Gastroesophageal sphincter (tissue), 4 donors: Measurements from ENCODE around the gene CC2D1A. TPM values are rescaled to one million over a fixed set of nuclear protein-coding genes. Genes with fewer than 3 reads are reported as not detected.

Experiments
- ATAC-seq: fragments of 150-250 bp; one replicate; pipeline ENCODE4 v1.9.1; 2016; ENCODE audit warnings: mild to moderate bottlenecking, moderate library complexity
- H3K27ac ChIP-seq, 4 donors: fragments of 200-600 bp; sonication (generic) in 3 of 4; 1 replicate in 3 of 4; 2 replicates in 1 of 4; pipeline ENCODE4 v1.5.1; 2016 to 2019
- H3K27me3 ChIP-seq: fragments of 200-600 bp; sonication (generic); one replicate; pipeline ENCODE4 v1.5.1; 2019
- H3K36me3 ChIP-seq, 2 donors: fragments of 200-600 bp; sonication (generic); one replicate each; pipeline ENCODE4 v1.5.1; 2019; ENCODE audit warnings: control low read depth in 1 of 2
- H3K4me1 ChIP-seq, 3 donors: fragments of 200-600 bp; sonication (generic); 1 replicate in 2 of 3; 2 replicates in 1 of 3; pipeline ENCODE4 v1.5.1; 2016 to 2019; ENCODE audit warnings: control low read depth in 2 of 3
- H3K4me3 ChIP-seq, 2 donors: fragments of 200-600 bp; sonication (generic); one replicate each; pipeline ENCODE4 v1.5.1; 2019; ENCODE audit warnings: mild to moderate bottlenecking in 1 of 2, moderate library complexity in 1 of 2
- H3K9me3 ChIP-seq, 3 donors: fragments of 200-600 bp; sonication (generic); one replicate each; pipeline ENCODE4 v1.5.1; 2017 to 2019; ENCODE audit warnings: control low read depth in 2 of 3
- EP300 ChIP-seq: sonication (generic); formaldehyde crosslinking; IDR thresholded peaks from one replicate; pipeline ENCODE4 v1.6.1; 2017; ENCODE audit warnings: antibody characterized with exemption, mild to moderate bottlenecking
- POLR2A ChIP-seq, 2 donors: fragments of 450-650 bp; IDR thresholded peaks; one replicate each; pipeline ENCODE4 v1.6.1; 2017; ENCODE audit warnings: antibody characterized with exemption in 2 of 2, mild to moderate bottlenecking in 2 of 2, moderate library complexity in 1 of 2
- POLR2AphosphoS5 ChIP-seq: sonication (generic); formaldehyde crosslinking; IDR thresholded peaks from one replicate; pipeline ENCODE4 v1.6.1; 2017; ENCODE audit warnings: antibody characterized with exemption
- WGBS, 2 donors: methylation state at CpG; one replicate each; pipeline ENCODE4 v1.1.5; 2018; ENCODE audit warnings: low coverage in 1 of 2; 5-methylcytosine and 5-hydroxymethylcytosine counted together
- total RNA-seq, 4 donors: library from RNA; depleted of rRNA; stranded (reverse); fragments of >200 nt; gene quantifications; one replicate each; pipeline ENCODE4 v1.1.0, GENCODE V29; 2016
- TF ChIP-seq, protein P1 (sequence below), 4 experiments: fragments of 200-600 bp in 2 of 4; fragments of 450-650 bp in 2 of 4; sonication (generic) in 1 of 4; IDR thresholded peaks; one replicate each; pipeline ENCODE4 v1.5.1; 2017 to 2019; ENCODE audit warnings: antibody characterized with exemption in 4 of 4, mild to moderate bottlenecking in 2 of 4, moderate library complexity in 2 of 4

Gene CC2D1A
- total RNA-seq, 4 donors from 2014 or later: 15.6 to 36.8 (median 22.4) TPM

GRCh38 chr19:13876834-13877233 is 29.2 kb upstream of the CC2D1A start, which contains the start of gene NANOS3:
TSS of gene NANOS3 (plus strand) at chr19:13877134. CDS start at chr19:13877249, 115 bp downstream.
- TF ChIP-seq, protein P1, sequence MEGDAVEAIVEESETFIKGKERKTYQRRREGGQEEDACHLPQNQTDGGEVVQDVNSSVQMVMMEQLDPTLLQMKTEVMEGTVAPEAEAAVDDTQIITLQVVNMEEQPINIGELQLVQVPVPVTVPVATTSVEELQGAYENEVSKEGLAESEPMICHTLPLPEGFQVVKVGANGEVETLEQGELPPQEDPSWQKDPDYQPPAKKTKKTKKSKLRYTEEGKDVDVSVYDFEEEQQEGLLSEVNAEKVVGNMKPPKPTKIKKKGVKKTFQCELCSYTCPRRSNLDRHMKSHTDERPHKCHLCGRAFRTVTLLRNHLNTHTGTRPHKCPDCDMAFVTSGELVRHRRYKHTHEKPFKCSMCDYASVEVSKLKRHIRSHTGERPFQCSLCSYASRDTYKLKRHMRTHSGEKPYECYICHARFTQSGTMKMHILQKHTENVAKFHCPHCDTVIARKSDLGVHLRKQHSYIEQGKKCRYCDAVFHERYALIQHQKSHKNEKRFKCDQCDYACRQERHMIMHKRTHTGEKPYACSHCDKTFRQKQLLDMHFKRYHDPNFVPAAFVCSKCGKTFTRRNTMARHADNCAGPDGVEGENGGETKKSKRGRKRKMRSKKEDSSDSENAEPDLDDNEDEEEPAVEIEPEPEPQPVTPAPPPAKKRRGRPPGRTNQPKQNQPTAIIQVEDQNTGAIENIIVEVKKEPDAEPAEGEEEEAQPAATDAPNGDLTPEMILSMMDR (IDR thresholded peaks at IDR 0.05): no peak
- TF ChIP-seq POLR2AphosphoS5: no peak
- TF ChIP-seq EP300: no peak
- no peak for TF ChIP-seq POLR2A (IDR thresholded peaks at IDR 0.05)
- Histone ChIP-seq H3K4me1 (peaks cover 0 to 38% (median 16%) of the 10 kb centered on the region in 3 donors), H3K36me3 (no peaks in the 10 kb centered on the region), H3K27ac (no peak within 1 kb of the TSS), H3K9me3 (no peaks in the 10 kb centered on the region), H3K4me3 (no peak within 1 kb of the TSS), H3K27me3 (peaks cover 16% of the 10 kb centered on the region)
- ATAC-seq: no peak
- no CpG with 5 or more reads among the region's 5 CpGs for WGBS, 2 donors

- H3K4me1 ChIP-seq: peaks cover 0 to 41% (median 16%) of the 10 kb centered on the region in 3 donors
- no peaks in the 10 kb centered on the region for H3K36me3 ChIP-seq
- TF ChIP-seq POLR2AphosphoS5 (no peak), POLR2A (IDR thresholded peaks at IDR 0.05) (no peak)
- TF ChIP-seq, protein P1 (IDR thresholded peaks at IDR 0.05): no peak
- ATAC-seq: no peak
- H3K27me3 ChIP-seq: peaks cover 15% of the 10 kb centered on the region
- no CpG with 5 or more reads among the region's 27 CpGs for WGBS, 2 donors
- no peak overlapping the region for H3K4me3 ChIP-seq
- H3K9me3 ChIP-seq: no peaks in the 10 kb centered on the region
- no peak overlapping the region for H3K27ac ChIP-seq
These were observed 28.7 kb upstream of the CC2D1A start for GRCh38 chr19:13877303-13877702.

DNA sequence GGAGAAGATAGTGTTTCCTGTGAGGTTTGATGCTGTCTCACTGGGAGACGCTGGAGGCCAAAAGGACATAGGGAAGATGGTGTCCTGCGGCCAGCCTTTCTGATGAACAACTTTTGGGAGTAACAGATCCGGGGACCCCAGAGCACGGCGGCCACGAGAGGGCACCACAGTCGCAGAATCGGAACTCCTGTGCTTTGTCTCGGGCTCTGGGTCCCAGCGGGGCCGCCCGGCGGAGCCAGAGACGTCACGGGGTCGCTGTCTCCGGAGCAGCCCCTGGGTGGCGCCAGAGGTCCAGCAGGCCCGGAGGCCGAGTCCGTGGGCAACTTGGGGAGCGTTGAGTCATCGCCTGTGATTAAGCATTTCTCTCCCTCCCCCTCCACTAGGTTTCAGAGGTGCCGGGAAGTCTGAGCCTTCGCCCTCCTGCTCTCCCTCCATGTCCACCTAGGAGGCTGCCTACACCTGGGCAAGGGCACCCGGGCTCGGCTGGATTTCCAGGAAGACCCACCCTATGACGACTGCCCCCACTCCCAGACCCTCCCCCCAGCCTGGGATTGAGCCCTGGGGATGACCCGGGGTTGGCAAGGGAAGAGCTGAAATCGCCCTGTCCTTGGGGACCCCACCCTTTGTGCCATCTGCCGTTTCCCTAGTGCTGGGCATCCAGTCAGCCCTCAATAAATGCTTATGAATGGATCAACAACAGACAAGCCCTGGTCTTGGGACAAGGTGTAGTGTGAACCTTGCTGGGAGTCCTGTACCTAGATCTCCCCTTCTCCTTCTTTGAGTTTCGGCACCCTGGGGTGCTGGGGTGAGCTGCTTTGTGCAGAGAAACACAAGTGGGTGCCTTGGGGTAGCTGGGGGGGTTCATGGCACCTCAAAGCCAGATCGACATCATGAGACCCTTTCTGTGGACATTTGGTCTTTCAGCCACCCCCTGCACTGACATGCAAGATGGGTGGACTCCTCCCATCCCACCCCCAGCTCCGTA is 25.6 kb upstream of the CC2D1A start:
- TF ChIP-seq POLR2AphosphoS5: peak; percentile 78
- TF ChIP-seq, protein P1 (IDR thresholded peaks at IDR 0.05): peak in 3 of 4 experiments; percentile 99 to 100 (median 100)
- TF ChIP-seq POLR2A (IDR thresholded peaks at IDR 0.05): no peak
- WGBS, 2 donors: 0 to 2% methylated on average over 9 to 15 of the region's 34 CpGs
- Histone ChIP-seq H3K4me3 (peak overlapping the region in 1 of 2 donors; percentile 31), H3K9me3 (no peaks in the 10 kb centered on the region), H3K27me3 (no peaks in the 10 kb centered on the region), H3K36me3 (no peaks in the 10 kb centered on the region), H3K4me1 (peaks cover 0 to 29% (median 12%) of the 10 kb centered on the region in 3 donors), H3K27ac (peak overlapping the region; percentile 24 to 84 (median 79))
- peak; percentile 99 for ATAC-seq

DNA sequence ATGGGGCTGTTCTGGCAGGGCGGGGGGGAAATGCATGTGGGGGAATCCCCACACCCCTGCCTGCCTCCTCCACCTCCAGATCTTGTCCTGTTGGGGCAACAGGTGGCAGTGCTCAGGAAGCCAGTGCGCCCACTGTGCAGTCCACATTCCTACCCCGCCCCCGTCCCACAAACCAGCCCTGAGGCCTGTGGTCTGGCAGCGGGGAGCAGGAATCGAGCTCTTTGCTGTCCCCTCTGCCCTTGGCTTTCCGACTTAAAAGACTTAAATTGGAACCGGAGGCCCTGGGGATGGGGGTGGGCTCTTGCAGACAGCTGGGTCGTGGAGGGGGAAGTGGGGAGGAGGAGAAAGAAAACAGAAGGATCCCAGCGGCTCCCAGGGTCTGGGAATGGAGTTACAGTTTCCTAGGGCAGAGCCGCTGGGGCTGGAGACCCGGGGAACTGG is 24.7 kb upstream of the CC2D1A start:
- ATAC-seq: no peak
- Histone ChIP-seq H3K4me1 (peaks cover 0 to 29% (median 12%) of the 10 kb centered on the region in 3 donors), H3K27ac (peak overlapping the region in 3 of 4 donors; percentile 78 to 84 (median 80)), H3K27me3 (no peaks in the 10 kb centered on the region), H3K9me3 (no peaks in the 10 kb centered on the region), H3K4me3 (no peak overlapping the region), H3K36me3 (no peaks in the 10 kb centered on the region)
- TF ChIP-seq, protein P1 (IDR thresholded peaks at IDR 0.05): no peak
- TF ChIP-seq EP300 (no peak), POLR2A (IDR thresholded peaks at IDR 0.05) (no peak), POLR2AphosphoS5 (no peak)
- 40% methylated on average over 2 of the region's 12 CpGs; no CpG with 5 or more reads in 1 of the 2 donors for WGBS, 2 donors
